Measurements from ENCODE around the gene SRGAP3.

Gene SRGAP3

GRCh38 chr3:9213019-9213634 is 36.3 kb downstream of the SRGAP3 start:
- H3K9ac ChIP-seq (ENCODE audit: low read length) = no peak overlapping the region
- no peaks in the 10 kb centered on the region for H3K9me3 ChIP-seq (ENCODE audit: control insufficient read depth, insufficient read depth, low read depth, low read length)
- no peaks in the 10 kb centered on the region for H3K36me3 ChIP-seq (ENCODE audit: control insufficient read depth, insufficient read depth, low read length)

GRCh38 chr3:9211155-9211950 is 38.1 kb downstream of the SRGAP3 start:
- no peak overlapping the region for H3K27ac ChIP-seq (ENCODE audit: low read depth, low read length)
- H3K9ac ChIP-seq (ENCODE audit: low read length) = no peak overlapping the region
- no peak overlapping the region for H3K4me3 ChIP-seq (ENCODE audit: low read depth, low read length)
- no peaks in the 10 kb centered on the region for H3K27me3 ChIP-seq (ENCODE audit: control insufficient read depth, insufficient read depth, low read length)
- no peaks in the 10 kb centered on the region for H3K9me3 ChIP-seq (ENCODE audit: control insufficient read depth, insufficient read depth, low read depth, low read length)
- H3K4me1 ChIP-seq (ENCODE audit: control insufficient read depth, insufficient read depth, low read length) = no peaks in the 10 kb centered on the region
- no peaks in the 10 kb centered on the region for H3K36me3 ChIP-seq (ENCODE audit: control insufficient read depth, insufficient read depth, low read length)

More at GRCh38 chr3:9213019-9213634, 36.3 kb downstream of the SRGAP3 start:
- Histone ChIP-seq H3K4me1 (ENCODE audit: control insufficient read depth, insufficient read depth, low read length) (no peaks in the 10 kb centered on the region), H3K27me3 (ENCODE audit: control insufficient read depth, insufficient read depth, low read length) (no peaks in the 10 kb centered on the region), H3K4me3 (ENCODE audit: low read depth, low read length) (no peak overlapping the region), H3K27ac (ENCODE audit: low read depth, low read length) (no peak overlapping the region)

DNA sequence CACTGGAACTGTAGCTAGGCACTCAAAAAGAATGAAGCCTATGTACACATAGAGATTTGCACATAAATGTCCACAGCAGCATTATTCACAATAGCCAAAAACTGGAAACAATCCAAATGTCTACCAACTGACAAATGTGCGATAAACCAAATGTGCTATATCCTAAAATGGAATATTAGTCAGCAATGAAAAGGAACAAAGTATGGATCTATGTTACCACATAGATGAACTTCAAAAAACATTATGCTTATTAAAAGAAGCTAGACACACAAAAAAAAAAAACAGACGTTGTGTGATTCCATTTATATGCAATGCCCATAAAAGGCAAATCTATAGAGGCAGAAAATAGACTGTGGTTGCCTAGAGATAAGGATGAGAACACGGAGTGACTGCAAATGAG is 39.7 kb downstream of the SRGAP3 start:
- no peaks in the 10 kb centered on the region for H3K27me3 ChIP-seq (ENCODE audit: control insufficient read depth, insufficient read depth, low read length)
- no peaks in the 10 kb centered on the region for H3K9me3 ChIP-seq (ENCODE audit: control insufficient read depth, insufficient read depth, low read depth, low read length)
- no peak overlapping the region for H3K27ac ChIP-seq (ENCODE audit: low read depth, low read length)
- no peaks in the 10 kb centered on the region for H3K36me3 ChIP-seq (ENCODE audit: control insufficient read depth, insufficient read depth, low read length)
- no peak overlapping the region for H3K4me3 ChIP-seq (ENCODE audit: low read depth, low read length)
- peaks cover 1% of the 10 kb centered on the region; the same call in 1 of the 2 replicates for H3K4me1 ChIP-seq (ENCODE audit: control insufficient read depth, insufficient read depth, low read length)
- no peak overlapping the region for H3K9ac ChIP-seq (ENCODE audit: low read length)

GRCh38 chr3:9208605-9209152 is 40.8 kb downstream of the SRGAP3 start:
- Histone ChIP-seq H3K4me3 (ENCODE audit: low read depth, low read length) (no peak overlapping the region), H3K9ac (ENCODE audit: low read length) (no peak overlapping the region), H3K27me3 (ENCODE audit: control insufficient read depth, insufficient read depth, low read length) (no peaks in the 10 kb centered on the region), H3K36me3 (ENCODE audit: control insufficient read depth, insufficient read depth, low read length) (no peaks in the 10 kb centered on the region), H3K9me3 (ENCODE audit: control insufficient read depth, insufficient read depth, low read depth, low read length) (no peaks in the 10 kb centered on the region), H3K4me1 (ENCODE audit: control insufficient read depth, insufficient read depth, low read length) (peaks cover 12% of the 10 kb centered on the region; the same call in 1 of the 2 replicates), H3K27ac (ENCODE audit: low read depth, low read length) (no peak overlapping the region)

GRCh38 chr3:9207116-9207763 is 42.2 kb downstream of the SRGAP3 start:
- Histone ChIP-seq H3K27me3 (ENCODE audit: control insufficient read depth, insufficient read depth, low read length) (no peaks in the 10 kb centered on the region), H3K27ac (ENCODE audit: low read depth, low read length) (no peak overlapping the region), H3K4me1 (ENCODE audit: control insufficient read depth, insufficient read depth, low read length) (peaks cover 12% of the 10 kb centered on the region; the same call in 1 of the 2 replicates), H3K9ac (ENCODE audit: low read length) (no peak overlapping the region), H3K9me3 (ENCODE audit: control insufficient read depth, insufficient read depth, low read depth, low read length) (no peaks in the 10 kb centered on the region), H3K4me3 (ENCODE audit: low read depth, low read length) (no peak overlapping the region), H3K36me3 (ENCODE audit: control insufficient read depth, insufficient read depth, low read length) (no peaks in the 10 kb centered on the region)

DNA sequence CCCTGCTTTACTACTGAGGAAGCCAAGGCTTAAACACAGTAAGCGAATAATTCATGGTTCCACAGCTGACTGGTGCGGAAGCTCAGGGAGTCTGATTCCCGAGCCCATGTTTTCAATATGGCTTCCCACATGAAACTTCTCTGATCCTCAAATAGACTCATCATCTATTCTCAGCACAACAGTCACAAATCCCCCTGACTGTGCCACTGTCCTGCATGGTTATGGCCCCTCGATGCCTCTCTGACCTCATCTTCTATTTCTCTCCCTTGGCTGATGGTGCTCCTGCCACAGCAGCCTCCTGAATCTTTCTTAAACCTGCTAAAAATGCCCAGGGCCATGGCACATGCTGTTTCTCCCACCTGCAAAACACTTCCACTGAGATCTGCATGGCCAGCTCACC is 43.2 kb downstream of the SRGAP3 start:
- Histone ChIP-seq H3K27ac (ENCODE audit: low read depth, low read length) (no peak overlapping the region), H3K9ac (ENCODE audit: low read length) (no peak overlapping the region), H3K4me3 (ENCODE audit: low read depth, low read length) (no peak overlapping the region), H3K27me3 (ENCODE audit: control insufficient read depth, insufficient read depth, low read length) (no peaks in the 10 kb centered on the region), H3K36me3 (ENCODE audit: control insufficient read depth, insufficient read depth, low read length) (no peaks in the 10 kb centered on the region), H3K4me1 (ENCODE audit: control insufficient read depth, insufficient read depth, low read length) (peaks cover 21% of the 10 kb centered on the region), H3K9me3 (ENCODE audit: control insufficient read depth, insufficient read depth, low read depth, low read length) (no peaks in the 10 kb centered on the region)

DNA sequence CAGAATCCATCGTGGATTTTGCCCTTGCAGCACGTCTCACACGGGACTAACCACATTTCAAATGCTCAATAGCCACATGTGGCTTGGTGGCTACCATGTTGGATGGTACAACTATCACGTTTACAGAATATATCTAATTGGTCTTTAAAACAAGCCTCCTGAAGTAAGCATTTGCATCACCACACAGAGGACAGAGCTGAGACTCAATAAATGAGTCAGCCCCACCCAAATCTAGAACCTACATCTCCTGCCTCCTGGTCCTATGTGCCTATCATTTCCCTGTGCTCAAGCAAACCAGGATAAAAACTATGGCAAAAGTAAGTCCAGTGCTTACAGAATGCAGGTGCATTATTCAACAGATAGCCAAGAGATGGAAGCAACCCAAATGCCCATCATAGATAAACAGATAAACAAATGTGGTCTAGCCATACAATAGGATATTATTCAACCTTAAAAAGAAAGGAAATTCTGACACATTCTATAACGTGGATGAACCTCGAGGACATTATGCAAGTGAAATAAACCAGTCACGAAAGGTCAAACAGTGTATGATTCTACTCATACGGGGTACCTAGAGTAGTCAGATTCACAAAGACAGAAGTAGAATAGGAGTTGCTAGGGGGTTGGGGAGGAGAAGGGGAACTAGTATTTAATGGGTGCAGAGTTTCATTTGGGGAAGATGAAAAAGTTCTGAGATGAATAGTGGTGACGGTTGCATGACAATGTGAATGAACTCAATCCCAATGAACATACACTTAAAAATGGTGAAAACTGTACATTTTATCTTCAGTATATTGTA is 43.9 kb downstream of the SRGAP3 start:
- H3K27me3 ChIP-seq (ENCODE audit: control insufficient read depth, insufficient read depth, low read length) = no peaks in the 10 kb centered on the region
- H3K4me1 ChIP-seq (ENCODE audit: control insufficient read depth, insufficient read depth, low read length) = peaks cover 21% of the 10 kb centered on the region

GRCh38 chr3:9204253-9204992 is 45.0 kb downstream of the SRGAP3 start:
- Histone ChIP-seq H3K9me3 (ENCODE audit: control insufficient read depth, insufficient read depth, low read depth, low read length) (no peaks in the 10 kb centered on the region), H3K9ac (ENCODE audit: low read length) (no peak overlapping the region), H3K4me1 (ENCODE audit: control insufficient read depth, insufficient read depth, low read length) (peaks cover 21% of the 10 kb centered on the region), H3K27ac (ENCODE audit: low read depth, low read length) (no peak overlapping the region), H3K36me3 (ENCODE audit: control insufficient read depth, insufficient read depth, low read length) (no peaks in the 10 kb centered on the region), H3K4me3 (ENCODE audit: low read depth, low read length) (no peak overlapping the region), H3K27me3 (ENCODE audit: control insufficient read depth, insufficient read depth, low read length) (no peaks in the 10 kb centered on the region)

More for the DNA sequence above, 43.9 kb downstream of the SRGAP3 start:
- Histone ChIP-seq H3K36me3 (ENCODE audit: control insufficient read depth, insufficient read depth, low read length) (no peaks in the 10 kb centered on the region), H3K9ac (ENCODE audit: low read length) (no peak overlapping the region), H3K4me3 (ENCODE audit: low read depth, low read length) (no peak overlapping the region), H3K27ac (ENCODE audit: low read depth, low read length) (no peak overlapping the region), H3K9me3 (ENCODE audit: control insufficient read depth, insufficient read depth, low read depth, low read length) (no peaks in the 10 kb centered on the region)

DNA sequence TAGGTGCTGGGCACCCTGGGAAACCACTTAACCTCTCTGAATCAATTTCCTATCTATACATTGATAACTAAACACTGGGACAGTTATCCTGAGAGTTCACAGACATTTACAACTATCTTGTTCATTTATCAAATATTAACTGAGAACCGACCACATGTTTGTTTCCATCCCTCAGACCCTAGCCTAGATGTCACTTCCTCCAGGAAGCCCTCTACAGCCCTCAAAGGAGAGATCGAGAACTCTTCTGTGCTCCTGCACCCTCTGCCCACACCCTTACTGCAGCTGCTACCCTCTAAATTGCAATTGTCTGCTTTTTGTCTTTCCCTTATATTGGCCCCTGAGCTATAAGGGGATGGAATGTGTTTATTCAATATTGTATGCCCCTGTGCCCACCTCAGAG is 46.1 kb downstream of the SRGAP3 start:
- H3K4me1 ChIP-seq (ENCODE audit: control insufficient read depth, insufficient read depth, low read length) = peaks cover 30% of the 10 kb centered on the region
- H3K9ac ChIP-seq (ENCODE audit: low read length) = no peak overlapping the region
- no peak overlapping the region for H3K27ac ChIP-seq (ENCODE audit: low read depth, low read length)
- H3K9me3 ChIP-seq (ENCODE audit: control insufficient read depth, insufficient read depth, low read depth, low read length) = no peaks in the 10 kb centered on the region
- H3K36me3 ChIP-seq (ENCODE audit: control insufficient read depth, insufficient read depth, low read length) = no peaks in the 10 kb centered on the region
- no peaks in the 10 kb centered on the region for H3K27me3 ChIP-seq (ENCODE audit: control insufficient read depth, insufficient read depth, low read length)
- H3K4me3 ChIP-seq (ENCODE audit: low read depth, low read length) = no peak overlapping the region

- Histone ChIP-seq H3K4me1 (ENCODE audit: control insufficient read depth, insufficient read depth, low read length) (peaks cover 32% of the 10 kb centered on the region), H3K27ac (ENCODE audit: low read depth, low read length) (no peak overlapping the region), H3K27me3 (ENCODE audit: control insufficient read depth, insufficient read depth, low read length) (no peaks in the 10 kb centered on the region)
These were observed 46.9 kb downstream of the SRGAP3 start for GRCh38 chr3:9202546-9202945.

More at GRCh38 chr3:9202546-9202945, 46.9 kb downstream of the SRGAP3 start:
- H3K36me3 ChIP-seq (ENCODE audit: control insufficient read depth, insufficient read depth, low read length) = no peaks in the 10 kb centered on the region
- no peak overlapping the region for H3K9ac ChIP-seq (ENCODE audit: low read length)
- H3K4me3 ChIP-seq (ENCODE audit: low read depth, low read length) = no peak overlapping the region
- H3K9me3 ChIP-seq (ENCODE audit: control insufficient read depth, insufficient read depth, low read depth, low read length) = no peaks in the 10 kb centered on the region

Measured in HUES6 (cell line).